Measurements from ENCODE around the gene FAM83C.
"Not testable (repeated sequence)": the region's sequence is repeated elsewhere in the genome, so short reads cannot be mapped to it uniquely, and the experiment has no call there.

Gene FAM83C

DNA sequence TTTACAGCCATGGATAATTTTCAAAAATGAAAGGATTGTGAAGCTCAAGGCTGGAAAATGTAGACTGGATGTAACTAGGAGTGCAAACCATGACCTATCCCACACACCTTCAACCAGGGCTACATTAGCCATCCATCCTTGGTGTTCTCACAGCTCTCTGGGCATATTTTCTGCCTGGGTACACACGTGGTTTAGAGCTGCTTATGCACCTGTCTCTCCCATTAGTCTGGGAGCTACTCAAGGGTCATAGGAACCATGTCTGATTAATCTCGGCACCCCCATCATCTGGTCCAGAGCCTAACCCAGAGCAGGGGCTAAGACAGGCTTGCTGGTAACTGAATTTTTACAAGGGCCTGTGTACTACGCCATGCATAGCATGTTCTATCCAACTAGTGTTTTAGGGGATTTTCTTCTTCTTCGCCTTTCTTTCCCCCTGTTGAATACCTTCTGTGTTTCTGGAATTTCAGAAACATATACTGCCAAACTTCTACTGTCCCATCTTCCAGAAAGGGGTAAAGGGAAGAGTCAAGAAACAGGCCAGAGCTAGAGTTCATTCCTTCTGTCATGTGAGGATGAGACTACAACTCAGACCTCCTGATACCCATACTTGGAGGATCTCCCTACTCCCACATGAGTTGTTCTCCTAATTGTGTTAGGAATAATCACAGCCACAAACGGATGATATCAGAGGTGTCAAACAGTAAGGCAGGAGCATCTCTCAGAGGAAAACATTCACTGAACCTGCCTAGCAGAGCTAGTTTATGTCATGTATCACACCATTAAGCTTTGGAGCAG lies 25.4 kb upstream of the FAM83C start:
- no peak for DNase-seq

DNA sequence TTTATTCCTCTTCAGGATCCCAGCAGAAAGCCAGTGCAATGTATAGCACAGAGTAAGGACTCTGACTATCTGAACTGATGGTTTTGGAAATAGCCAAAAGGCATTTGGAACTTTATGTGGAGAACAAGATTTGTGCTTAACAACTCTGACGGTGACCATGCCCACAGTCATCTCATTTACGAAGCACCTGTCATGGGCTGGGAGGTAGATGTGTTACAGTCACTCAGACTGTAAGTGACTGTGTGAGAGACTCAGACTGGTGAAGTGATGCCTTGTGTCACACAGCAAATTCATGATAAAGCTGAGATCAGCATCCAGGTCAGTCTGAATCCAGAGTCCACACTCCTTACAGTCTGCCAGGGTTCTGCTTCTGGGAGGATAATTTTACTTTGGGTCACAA lies 23.9 kb upstream of the FAM83C start:
- DNase-seq, result no peak

DNA sequence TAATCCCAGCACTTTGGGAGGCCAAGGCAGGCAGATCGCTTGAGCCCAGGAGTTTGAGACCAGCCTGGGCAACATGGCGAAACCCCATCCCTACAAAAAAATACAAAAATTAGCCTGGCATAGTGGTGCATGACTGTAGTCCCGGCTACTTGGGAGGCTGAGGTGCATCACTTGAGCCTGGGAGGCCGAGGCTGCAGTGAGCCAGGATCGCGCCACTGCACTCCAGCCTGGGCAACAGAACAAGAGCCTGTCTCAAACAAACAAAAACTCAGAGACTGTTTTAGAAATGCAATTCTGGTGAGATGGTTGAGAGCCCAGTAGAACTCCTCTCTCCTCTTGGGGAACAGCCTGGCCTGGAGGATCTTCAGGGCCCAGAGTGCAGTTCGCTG lies 23.4 kb upstream of the FAM83C start:
- not testable (repeated sequence) for DNase-seq

DNA sequence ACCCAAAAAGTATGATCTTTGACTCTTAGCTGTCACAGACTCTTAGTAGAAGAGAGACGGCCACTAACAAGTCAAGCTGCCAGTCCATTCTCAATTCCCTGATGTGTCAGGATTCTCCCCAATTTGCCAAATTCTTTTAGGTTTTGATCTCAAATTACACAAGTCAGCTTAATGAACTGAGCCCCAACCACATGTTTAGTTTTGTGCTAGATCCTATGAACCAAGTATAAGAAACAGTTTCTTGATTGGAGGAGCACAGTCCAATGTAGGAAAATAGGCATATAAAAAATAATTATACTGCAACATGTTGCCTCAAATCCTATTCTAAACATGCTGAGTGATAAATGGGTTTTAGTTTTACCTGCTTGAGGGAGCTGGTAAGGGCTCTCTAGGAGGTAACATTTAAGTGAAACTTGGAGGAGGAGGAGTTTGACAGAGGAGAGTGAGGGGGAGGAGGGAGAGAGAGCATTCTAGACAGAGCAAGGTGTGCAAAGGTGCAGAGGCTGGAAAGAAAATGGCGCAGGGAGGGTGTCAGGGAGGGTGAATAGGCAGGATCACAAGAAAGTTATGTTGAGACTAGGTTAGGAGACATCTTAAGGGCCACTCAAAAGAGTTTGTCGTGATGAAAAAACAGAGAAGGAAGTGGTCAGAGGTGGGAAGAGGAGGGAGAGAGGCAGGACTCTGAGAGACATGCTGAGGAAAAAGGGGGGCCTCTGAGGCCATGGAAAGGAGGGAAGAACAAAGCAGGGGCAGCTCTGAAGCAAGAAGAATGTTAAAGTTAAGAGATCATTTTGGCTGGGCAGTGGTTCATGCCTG lies 22.8 kb upstream of the FAM83C start:
- DNase-seq, result no peak

DNA sequence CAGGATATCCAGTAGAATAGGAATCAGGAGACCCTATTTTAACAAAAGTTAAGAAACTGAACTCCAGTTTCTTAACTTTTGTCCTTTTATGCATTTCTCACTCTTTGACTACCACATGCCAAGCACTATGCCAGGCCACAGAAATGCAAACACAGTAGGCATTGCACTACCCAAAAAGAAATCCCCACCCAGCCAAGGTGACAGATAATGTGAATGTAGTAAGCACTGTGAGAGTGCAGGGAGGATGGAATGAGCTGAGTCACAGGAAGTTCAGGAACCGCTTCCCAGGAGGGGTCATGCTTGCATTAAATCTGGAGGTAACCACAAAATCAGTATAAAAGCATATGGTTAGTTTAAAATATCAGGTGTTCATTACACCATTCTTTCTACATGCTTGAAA lies 20.1 kb upstream of the FAM83C start:
- peak; percentile 34 for DNase-seq

DNA sequence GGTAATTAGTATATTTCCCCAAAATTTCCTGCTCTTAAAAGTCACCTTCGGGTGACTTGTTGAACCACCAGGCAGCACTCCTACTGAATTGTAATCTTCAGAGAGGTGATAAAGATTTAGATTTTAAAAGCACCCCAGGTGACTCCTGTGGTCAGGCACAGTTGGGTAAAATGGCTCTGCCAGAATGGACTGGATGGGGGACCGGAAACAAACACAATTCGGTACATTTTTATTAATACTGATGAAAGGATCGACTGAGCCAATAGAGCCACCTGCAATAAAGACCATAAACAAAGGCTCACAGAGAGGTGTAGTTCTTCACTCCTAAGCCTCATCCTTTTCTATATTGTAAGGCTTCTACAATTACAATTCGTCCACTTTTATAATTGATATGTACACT lies 19.6 kb upstream of the FAM83C start:
- no peak for DNase-seq

DNA sequence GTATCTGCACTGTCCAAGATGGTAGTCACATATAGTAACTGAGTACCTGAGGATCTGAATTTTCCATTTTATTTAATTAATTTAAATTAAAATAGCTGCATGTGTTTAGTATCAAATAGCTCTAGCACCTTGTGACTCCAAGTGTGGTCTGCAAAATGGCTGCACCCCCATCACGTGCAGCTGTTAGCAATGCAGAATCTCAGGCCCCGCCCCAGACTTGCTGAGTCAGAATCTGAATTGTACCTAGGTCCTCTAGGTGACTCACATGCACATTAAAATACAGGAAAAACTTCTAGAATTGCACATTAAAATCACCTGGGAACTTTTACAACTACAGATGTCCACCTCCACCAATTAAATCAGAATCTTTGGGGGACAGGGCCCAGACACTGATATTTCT lies 19.2 kb upstream of the FAM83C start:
- peak; percentile 90 for DNase-seq

DNA sequence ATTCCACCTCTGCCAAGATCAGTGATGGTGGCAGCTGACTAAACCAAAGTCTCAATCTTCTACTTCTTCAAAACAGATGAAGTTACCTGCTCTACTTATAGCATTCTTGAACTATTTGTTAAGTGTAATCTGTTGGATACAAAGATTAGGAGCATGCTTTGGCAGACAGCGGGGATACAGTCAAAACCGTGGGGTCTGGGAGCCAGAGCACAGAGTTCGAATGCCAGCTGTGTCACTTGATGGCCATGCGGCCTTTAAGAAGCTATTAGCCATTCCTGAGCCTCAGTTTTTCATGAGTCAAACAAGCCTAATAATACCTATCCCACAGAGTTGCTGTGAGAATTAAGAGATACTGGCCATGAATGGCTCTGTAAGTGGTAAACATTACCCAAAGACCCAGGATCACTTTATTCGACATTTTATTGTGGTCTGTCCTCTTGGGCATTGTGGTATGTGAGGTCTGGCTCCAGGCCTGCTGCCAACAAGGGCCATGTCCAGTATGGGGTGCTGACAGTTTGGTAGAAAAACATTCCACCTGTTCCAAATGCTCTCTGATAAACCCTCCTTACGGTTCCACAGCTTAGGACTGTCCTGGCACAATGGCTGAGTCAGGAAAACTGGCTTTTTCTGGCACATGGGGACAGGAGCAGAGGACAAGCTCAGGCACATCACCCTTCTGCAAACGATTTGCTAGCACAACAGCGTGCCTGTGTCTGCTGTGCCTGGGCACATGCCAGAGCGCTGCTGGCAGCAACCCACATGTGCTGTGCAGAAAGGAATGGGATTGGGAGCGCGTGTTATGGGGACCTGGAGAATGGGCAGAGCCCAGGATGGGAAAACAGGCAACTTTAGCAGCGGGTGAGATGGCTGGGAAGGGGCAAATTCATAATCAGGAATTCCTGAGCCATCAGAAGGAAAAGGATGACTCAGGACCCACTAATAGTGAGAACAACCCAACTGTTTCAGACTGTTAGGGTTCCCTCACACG lies 15.7 kb upstream of the FAM83C start:
- DNase-seq, result no peak

DNA sequence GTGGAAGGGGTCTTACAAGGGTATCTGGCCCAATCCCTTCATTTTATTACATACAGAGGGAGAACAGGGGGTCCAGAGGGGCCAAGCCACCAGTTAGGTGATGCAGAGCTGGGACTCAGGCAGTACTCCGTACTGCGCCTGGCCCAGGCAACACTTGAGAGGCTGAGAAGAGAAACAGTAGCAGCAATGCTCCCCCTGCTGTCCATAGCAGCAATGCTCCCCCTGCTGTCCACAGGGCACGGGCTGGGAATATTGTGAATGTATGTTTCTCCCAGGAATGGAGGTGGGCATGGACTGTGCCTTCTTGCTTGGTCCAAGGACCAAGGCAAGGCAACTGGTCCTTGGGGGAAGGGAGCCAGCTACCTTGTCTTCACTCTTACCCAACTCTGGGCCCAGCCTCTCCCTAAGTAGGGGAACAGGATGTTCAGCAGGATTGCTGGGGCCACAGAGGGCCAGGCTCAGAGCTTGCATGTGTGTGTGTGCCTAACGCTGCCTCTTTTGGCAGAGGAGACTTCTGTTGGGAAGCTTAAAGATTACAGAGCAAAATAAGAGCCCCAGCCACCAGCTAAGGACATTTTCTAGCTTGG lies 14.8 kb upstream of the FAM83C start:
- peak; percentile 58 for DNase-seq

DNA sequence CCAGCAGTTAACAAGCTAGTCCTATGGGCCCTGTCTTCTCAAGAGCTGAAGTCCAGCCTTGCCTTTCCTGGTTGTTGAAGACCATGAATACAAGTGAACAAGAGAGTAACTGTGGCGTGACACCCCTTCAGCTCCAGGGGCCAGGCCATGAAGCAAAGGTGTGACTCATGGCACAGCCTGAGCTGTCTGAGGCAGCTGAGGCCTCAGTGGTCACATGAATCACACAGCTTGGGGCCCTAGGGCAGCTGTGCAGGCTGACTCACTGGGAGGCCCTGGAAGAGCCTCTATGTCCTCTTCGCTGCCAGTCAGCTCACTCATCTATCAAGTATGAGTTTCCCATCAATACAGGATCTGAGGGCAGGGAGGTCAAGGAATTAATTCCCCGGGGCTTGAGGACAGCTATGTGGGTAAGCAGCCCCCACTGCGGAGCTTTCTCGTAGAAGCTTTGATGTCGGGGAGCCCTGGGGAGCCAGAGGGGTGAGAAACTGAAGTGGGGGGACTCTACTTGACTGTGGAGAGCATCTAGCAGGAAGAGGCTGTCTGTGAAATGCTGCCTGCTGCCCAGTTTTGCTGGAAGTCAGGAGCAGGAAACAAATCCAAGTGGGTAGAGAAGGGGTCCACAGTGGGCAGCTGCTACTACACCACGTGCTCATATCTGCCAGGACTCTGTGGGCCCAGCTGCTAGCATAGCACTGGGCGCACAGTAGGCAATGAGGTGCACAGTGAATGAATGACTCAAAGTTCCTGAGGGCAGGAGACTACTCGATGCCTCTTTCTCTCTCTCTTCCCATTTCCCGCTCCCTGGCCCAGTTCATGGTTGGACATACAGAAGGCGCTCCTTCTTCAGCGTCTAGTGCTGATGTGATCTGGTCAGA lies 13.7 kb upstream of the FAM83C start:
- DNase-seq, result peak; percentile 92

DNA sequence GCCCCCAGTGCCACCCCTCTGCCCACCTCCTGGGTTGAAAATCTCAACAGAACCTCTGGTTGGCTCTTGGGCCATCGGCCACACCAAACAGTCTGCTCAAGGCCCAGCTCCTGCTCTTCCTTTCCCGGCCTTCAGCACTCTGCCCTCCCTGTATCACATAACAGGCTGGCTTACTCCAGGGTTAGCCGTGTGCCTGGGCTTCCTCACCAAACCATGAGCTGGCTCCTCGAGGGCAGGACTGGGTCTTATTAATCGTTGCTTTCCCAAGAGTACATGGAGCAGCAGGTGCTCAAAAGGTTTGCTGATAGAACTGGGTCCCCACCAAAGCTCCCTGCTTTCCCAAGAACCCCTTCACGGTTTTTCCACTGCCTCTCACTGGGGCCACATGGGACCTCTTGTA lies 12.7 kb upstream of the FAM83C start:
- DNase-seq, result no peak

DNA sequence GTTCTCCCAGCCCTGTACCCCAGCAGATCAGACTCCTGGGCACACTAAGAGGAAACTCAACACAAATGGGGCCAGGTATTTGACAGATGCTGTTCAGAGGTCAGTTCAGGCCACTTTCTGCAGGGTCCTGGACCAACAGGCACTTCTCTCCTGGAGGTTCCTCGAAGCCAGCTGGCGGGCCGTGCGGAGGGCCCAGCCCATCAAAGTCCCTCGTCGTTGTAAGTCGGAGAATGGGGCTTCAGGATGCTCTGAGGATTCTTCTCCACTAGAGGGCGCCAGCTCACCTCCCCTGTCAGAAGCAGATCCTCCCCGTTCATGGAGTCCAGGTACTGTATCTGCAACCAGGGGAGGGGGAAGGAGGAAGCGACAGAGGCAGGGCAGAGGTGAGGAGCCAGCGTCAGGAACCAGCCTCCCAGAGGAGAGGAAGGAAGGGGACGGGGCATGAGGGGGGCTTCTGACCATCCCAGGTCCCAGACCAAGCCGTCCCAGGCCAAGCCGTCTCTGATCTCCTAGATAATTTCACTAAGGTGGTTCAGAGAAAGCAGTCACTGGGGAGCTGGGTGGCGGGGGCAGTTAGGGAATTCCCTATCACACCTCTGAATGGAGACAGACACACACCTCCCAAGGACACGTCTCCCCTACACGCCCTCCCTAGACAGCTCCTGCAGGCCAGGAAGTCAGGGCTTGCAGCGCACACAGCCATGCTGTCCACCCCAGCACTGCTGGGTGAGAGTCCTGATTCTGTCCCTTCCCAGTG lies 11.7 kb upstream of the FAM83C start:
- DNase-seq, result peak; percentile 91

DNA sequence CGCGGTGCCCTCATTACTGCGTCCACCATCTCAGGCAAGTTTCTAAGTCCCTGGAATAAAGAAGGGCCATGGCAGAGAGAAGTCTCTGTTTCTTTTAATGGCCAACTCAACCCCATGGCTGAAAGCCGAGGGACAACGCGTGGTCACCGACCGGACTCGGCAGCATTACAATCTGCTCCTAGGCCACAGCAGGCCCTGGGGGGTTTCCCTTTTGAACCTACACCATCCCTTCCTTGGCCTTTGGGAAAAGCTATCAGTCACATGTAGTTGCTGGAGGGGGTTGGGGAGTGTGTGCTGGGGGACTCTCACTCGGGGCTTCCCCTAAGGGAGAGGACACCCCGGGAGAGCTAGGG lies 11.1 kb upstream of the FAM83C start:
- DNase-seq, result no peak

DNA sequence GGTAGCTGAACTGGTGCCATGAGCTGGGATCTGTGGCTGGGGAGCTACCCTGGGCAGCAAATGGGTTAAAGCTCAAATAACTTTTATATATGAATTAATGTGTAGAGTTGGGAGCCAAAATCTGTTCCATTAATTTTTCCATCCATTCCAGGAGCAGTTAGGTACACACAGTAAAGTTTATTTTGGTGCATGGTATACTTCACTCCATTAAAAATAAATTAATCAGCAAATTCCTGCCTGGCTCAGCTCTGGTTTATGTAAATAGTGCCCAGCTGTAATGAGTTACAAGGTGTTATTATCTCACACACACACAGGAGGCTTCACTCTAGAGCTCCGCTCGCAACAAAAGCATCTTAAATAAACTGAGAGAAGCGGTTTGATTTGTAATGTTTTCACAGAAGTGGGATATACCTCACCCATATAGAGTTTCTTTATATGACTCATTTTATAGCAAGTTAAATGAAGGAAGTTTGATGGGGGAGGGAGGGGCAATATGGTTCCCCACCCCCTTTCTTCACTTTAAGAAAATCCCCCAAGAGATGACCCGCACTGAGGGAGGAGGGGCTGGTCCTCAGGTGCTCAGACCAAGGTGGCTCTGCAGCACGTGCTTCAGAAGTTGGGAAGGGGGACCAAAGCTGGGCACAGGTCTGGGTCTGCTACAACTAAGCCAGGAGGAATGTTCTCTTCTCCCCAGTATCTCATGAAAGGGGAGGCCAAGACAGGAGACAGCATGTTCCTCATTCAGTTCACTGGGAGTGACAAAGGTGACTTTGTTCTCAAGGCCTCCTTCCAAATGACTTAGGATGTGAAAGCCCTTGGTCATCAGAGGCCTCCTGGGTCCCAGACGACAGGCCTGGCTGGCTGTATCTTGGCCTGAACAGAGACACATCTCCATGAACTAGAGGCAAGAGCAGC lies 10.5 kb upstream of the FAM83C start:
- DNase-seq, result no peak

DNA sequence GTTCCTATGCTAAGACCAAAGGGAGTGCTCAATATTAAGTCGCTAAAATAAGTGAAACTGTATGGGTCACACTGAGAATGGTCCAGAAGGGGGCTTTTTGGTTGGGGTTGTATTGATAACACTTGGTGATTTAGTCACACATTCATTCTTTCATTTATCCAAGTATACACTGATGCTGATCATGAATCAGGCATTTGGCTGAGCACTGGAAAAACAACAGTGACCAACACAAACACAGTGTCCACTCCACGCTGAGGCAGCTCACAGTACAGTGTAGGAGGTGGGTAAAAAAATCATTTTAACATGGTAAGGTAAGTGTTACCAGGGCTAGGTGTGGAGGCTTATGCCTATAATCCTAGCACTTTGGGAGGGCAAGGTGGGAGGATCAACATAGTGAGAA lies 9.2 kb upstream of the FAM83C start:
- DNase-seq, result no peak

DNA sequence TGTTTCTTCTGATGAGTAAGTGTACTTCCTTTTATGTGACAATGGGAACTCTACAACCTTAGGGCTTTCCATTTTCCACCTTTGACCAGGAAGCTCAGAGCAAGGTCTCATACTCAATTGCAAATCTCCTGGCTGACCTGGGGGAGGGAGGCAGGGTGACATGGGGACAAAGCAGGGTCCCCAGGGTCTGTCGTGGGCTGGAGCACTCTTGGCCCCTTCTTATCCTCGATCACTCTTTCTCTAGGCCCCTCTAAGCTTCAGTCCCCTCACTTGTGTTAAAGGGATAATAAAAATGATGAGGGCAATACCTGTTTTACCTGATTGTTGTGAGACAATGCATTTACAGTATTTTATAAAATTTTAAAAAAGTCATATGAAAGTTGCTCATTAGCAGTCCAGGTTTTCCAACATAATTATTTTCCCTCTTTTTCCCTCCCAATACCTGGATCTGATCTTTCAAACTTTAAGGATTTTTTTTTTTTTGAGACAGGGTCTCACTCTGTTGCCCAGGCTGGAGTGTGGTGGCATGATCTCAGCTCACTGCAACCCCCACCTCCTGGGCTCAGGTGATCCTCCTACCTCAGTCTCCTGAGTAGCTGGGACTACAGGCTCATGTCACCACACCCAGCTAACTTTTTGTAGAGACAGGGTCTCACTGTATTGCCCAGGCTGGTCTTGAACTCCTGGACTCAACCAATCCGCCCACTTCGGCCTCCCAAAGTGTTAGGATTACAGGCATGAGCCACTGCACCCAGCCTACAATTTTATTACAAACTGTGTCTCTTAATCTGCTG lies 8.4 kb upstream of the FAM83C start:
- DNase-seq, result no peak

DNA sequence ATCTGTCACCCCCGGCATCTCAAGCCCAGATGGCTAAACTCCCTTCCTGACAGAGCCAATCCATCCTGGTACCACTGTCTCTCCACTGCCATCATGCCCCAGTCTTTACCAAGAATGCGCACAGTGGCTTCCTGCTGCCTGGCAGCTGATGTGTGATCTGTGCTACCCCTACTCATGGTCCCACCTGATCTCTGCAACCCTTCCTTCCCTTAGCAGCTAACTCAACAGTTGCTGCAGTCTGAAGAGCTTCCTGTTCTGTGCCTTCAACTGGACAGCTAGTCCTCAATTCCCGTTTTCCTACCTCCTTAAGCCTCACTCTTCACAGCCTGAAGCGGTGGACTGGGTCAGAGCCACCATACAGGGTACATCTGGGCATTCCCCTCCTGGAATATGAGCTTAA lies 7.6 kb upstream of the FAM83C start:
- DNase-seq, result no peak

DNA sequence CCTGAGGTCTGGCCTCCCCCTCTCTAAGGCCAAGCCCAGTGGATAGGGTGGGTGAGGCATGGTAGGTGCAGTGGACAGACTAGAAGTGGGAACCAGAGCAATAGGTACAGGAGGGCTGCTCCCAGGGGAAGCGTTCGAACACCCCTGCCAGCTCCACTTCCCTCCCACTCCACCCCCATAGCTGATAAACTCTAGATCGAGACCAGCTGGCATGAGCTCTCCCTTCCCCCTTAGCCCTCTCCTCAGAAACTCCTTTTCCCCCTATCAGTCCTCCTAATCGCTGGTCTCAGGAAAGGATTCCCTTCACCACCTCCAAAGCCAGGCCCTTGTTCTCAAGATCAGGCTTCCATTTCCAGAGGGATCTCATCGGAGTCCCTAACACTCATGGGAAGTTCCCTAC lies 6.0 kb upstream of the FAM83C start:
- DNase-seq, result no peak

DNA sequence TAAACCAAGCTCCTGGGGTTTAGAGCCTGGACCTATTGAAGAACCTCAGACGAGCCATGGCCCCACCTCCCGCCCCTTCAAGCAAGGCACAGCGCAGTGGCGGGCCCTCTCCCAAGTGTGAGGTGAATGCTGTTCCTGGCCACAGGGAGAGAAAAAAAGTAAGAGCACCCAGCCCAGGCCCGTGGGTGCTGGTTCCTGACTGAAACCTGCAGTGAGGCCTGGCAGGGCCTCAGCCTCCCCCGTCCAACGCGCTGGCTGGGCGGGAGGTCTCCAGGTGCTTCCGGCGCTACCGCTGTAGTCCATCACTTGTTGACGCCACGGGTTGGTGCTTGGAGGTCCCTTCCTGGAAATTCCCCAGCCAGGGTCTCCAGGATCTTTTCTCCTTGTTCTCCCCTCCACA lies 5.5 kb upstream of the FAM83C start:
- no peak for DNase-seq

Measured in activated CD4-positive, alpha-beta T cell treated with anti-CD3 and anti-CD28 coated beads for 48 hours (primary cell).